ENCODE measurements around the gene EGF.

The EGF gene

GRCh38 chr4:110061076-110061475 lies 148.4 kb downstream of the EGF start:
- ATAC-seq = no peak
- no peak for TF ChIP-seq GLIS3 (CRISPR knock-in tag; IDR thresholded peaks at IDR 0.05)
- TF ChIP-seq ZFP30 (CRISPR knock-in tag; IDR thresholded peaks at IDR 0.05) = no peak
- TF ChIP-seq POU6F1 (CRISPR knock-in tag; IDR thresholded peaks at IDR 0.05; ENCODE audit: borderline replicate concordance, low read depth) = no peak

Measured in SK-N-SH treated with all-trans-retinoic acid at 6 μM for 48 hours (cell line).